Testis (tissue), 3 donors: ENCODE results near the gene POGLUT3. TPM values are rescaled to one million over a fixed set of nuclear protein-coding genes. Genes with fewer than 3 reads are reported as not detected.
A peak's percentile ranks its signal among the peaks of the same experiment; 100 is the strongest.

Source experiments
- DNase-seq: peaks from one replicate; pipeline ENCODE4 v3.0.0-alpha.2; 2019
- H3K27ac ChIP-seq, 2 donors: fragments of 200-600 bp; sonication (generic); one replicate each; pipeline ENCODE4 v1.5.1; 2019
- H3K27me3 ChIP-seq: fragments of 200-600 bp; sonication (generic); one replicate; pipeline ENCODE4 v1.5.1; 2019
- H3K36me3 ChIP-seq: fragments of 200-600 bp; sonication (generic); one replicate; pipeline ENCODE4 v1.5.1; 2017; ENCODE audit warnings: low read depth; ENCODE audit errors: missing control alignments
- H3K4me1 ChIP-seq: fragments of 200-600 bp; sonication (generic); one replicate; pipeline ENCODE4 v1.5.1; 2019
- H3K4me3 ChIP-seq, 2 donors: fragments of 200-600 bp; sonication (generic); one replicate each; pipeline ENCODE4 v1.5.1; 2017 to 2019
- H3K9me3 ChIP-seq: fragments of 200-600 bp; sonication (generic); one replicate; pipeline ENCODE4 v1.5.1; 2017
- POLR2A ChIP-seq: fragments of 450-650 bp; IDR thresholded peaks from one replicate; pipeline ENCODE4 v1.6.1; 2017; ENCODE audit warnings: antibody characterized with exemption, mild to moderate bottlenecking, moderate library complexity
- WGBS, 2 donors: methylation state at CpG; one replicate each; pipeline ENCODE4 v1.1.5; 2018; 5-methylcytosine and 5-hydroxymethylcytosine counted together
- intact Hi-C: fragments of 100-400 bp; cut with DNase I; formaldehyde crosslinking; loops from one replicate; pipeline ENCODE4 v1.15.1; 2023; ENCODE audit warnings: low total_unique reads
- polyA plus RNA-seq: library from polyadenylated mRNA; stranded (reverse); fragments of 350-450 nt; fragmentation: Illumina TruSeq; extraction: RNeasy Lipid Tissue Mini Kit (QIAGEN cat#74804); gene quantifications from one replicate; pipeline ENCODE4 v1.2.3, GENCODE V29; 2014; ENCODE audit warnings: low read depth, low replicate concordance; ENCODE audit not compliant: insufficient read depth
- total RNA-seq, 2 donors: library from RNA; depleted of rRNA; stranded (reverse); fragments of >200 nt; gene quantifications; one replicate each; pipeline ENCODE4 v1.2.3, GENCODE V29; 2016
- TF ChIP-seq, protein P1 (sequence below), 3 experiments: fragments of 450-650 bp in 2 of 3; fragments of 200-600 bp in 1 of 3; sonication (generic) in 1 of 3; IDR thresholded peaks; one replicate each; pipeline ENCODE4 v1.5.1; 2016 to 2019; ENCODE audit warnings: antibody characterized with exemption in 3 of 3, mild to moderate bottlenecking in 2 of 3, moderate library complexity in 1 of 3

POGLUT3 gene
- total and polyA plus RNA-seq, 3 donors from 2014 or later = 6.5 to 10.7 (median 10.5) TPM

DNA sequence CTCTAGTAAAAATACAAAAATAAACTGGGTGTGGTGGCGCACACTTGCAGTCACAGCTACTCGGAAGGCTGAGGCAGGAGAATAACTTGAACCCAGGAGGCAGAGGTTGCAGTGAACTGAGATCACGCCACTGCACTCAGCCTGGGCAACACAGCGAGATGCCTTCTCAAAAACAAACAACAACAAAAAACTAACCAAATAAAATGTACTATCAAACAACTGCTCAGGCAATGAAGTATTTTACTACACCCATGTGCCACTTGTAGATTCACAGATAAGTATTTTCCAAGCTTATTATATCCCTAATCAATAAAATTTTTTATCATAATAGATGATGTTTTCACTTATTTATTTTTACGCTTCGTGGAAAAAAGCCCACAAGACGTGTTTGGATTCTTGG lies 31.8 kb downstream of the POGLUT3 start:
- TF ChIP-seq POLR2A = no peak
- TF ChIP-seq, protein P1, sequence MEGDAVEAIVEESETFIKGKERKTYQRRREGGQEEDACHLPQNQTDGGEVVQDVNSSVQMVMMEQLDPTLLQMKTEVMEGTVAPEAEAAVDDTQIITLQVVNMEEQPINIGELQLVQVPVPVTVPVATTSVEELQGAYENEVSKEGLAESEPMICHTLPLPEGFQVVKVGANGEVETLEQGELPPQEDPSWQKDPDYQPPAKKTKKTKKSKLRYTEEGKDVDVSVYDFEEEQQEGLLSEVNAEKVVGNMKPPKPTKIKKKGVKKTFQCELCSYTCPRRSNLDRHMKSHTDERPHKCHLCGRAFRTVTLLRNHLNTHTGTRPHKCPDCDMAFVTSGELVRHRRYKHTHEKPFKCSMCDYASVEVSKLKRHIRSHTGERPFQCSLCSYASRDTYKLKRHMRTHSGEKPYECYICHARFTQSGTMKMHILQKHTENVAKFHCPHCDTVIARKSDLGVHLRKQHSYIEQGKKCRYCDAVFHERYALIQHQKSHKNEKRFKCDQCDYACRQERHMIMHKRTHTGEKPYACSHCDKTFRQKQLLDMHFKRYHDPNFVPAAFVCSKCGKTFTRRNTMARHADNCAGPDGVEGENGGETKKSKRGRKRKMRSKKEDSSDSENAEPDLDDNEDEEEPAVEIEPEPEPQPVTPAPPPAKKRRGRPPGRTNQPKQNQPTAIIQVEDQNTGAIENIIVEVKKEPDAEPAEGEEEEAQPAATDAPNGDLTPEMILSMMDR (IDR thresholded peaks at IDR 0.05) = no peak
- H3K27ac ChIP-seq = peak overlapping the region; percentile 97 to 98
- H3K27me3 ChIP-seq = no peaks in the 10 kb centered on the region
- no peaks in the 10 kb centered on the region for H3K9me3 ChIP-seq
- H3K4me3 ChIP-seq = peak overlapping the region; percentile 81 to 85
- WGBS, 2 donors = 35 to 36% methylated on average over 7 of the region's 7 CpGs
- intact Hi-C loops = no loop called here
- H3K36me3 ChIP-seq = no peaks in the 10 kb centered on the region
- DNase-seq = no peak
- H3K4me1 ChIP-seq = no peaks in the 10 kb centered on the region

DNA sequence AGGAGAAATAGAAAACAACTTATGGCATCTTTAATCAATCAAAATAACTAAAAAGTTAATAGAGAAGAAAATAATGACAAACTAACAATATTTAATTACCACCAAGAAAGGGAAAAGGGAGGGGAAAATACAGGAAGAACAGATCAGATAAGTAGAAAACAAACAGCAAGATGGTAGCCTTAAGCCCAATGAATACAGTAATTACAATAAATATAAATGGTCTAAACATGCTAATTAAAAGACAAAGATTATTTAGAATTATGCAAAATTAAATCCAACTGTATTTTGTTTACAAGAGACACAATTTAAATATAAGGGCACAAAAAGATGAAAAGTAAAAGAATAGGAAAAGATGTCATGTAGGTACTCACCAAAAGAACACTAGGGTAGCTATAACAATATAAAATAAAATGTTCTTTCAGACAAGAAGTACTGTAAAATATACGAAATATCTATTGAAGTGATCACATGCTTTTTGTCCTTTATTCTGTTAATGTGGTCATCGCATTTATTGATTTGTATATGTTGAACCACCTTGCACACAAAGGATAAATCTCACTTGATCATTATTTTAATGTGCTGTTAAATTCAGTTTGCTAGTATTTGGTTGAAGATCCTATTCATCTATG lies 44.9 kb downstream of the POGLUT3 start:
- no peak for TF ChIP-seq POLR2A
- TF ChIP-seq, protein P1 (IDR thresholded peaks at IDR 0.05) = no peak
- no peak for DNase-seq
- intact Hi-C loops = no loop called here
- no peak overlapping the region for H3K4me3 ChIP-seq
- no peaks in the 10 kb centered on the region for H3K27me3 ChIP-seq
- H3K9me3 ChIP-seq = no peaks in the 10 kb centered on the region
- no peaks in the 10 kb centered on the region for H3K36me3 ChIP-seq
- 94 to 95% methylated on average over 2 of the region's 2 CpGs for WGBS, 2 donors
- no peak overlapping the region for H3K27ac ChIP-seq
- H3K4me1 ChIP-seq = no peaks in the 10 kb centered on the region

Other genes starting within 250 kb of the POGLUT3 start
- 10 to 100 TPM; 22.1 to 48.9 TPM for gene C11orf65, start 30.9 kb downstream of the POGLUT3 start, total RNA-seq
- gene C11orf65, start 30.9 kb downstream of the POGLUT3 start, polyA plus RNA-seq = 69.7 TPM
- gene EXPH5, start 95.4 kb upstream of the POGLUT3 start, total RNA-seq = under 1 TPM; 0.62 to 0.71 TPM
- 1.3 TPM for gene EXPH5, start 95.4 kb upstream of the POGLUT3 start, polyA plus RNA-seq
- gene DDX10, start 166.7 kb upstream of the POGLUT3 start, total RNA-seq = 10 to 100 TPM; 59.2 to 64.4 TPM
- gene DDX10, start 166.7 kb upstream of the POGLUT3 start, polyA plus RNA-seq = 25.7 TPM